HG03139 (cell line): ENCODE results near the gene C1RL.
A peak's percentile ranks its signal among the peaks of the same experiment; 100 is the strongest.
"Not testable (repeated sequence)": the region's sequence is repeated elsewhere in the genome, so short reads cannot be mapped to it uniquely, and the experiment has no call there.

ENCODE experiments used
- ATAC-seq: cut with Tn5 transposase; IDR thresholded peaks from one replicate; pipeline ENCODE4 v1.9.1; 2021; ENCODE audit not compliant: unreplicated experiment

The C1RL gene

GRCh38 chr12:7116196-7116595 lies 7.2 kb upstream of the C1RL start:
- ATAC-seq, result no peak

GRCh38 chr12:7114851-7115250 lies 5.8 kb upstream of the C1RL start:
- ATAC-seq, result no peak

- ATAC-seq, result no peak
Observed at GRCh38 chr12:7114008-7114407, 5.0 kb upstream of the C1RL start.

GRCh38 chr12:7113389-7113871 lies 4.4 kb upstream of the C1RL start:
- no peak for ATAC-seq

GRCh38 chr12:7112041-7112440 lies 3.0 kb upstream of the C1RL start:
- ATAC-seq, result no peak

GRCh38 chr12:7110661-7111060 lies 1.6 kb upstream of the C1RL start:
- ATAC-seq, result no peak

GRCh38 chr12:7109572-7109920 lies 532 bp upstream of the C1RL start:
- ATAC-seq, result no peak

GRCh38 chr12:7108003-7108795 lies 815 bp downstream of the C1RL start:
- peak; percentile 89 for ATAC-seq

- ATAC-seq, result no peak
Observed at GRCh38 chr12:7107636-7108002, 1.4 kb downstream of the C1RL start.

GRCh38 chr12:7107181-7107580 lies 1.8 kb downstream of the C1RL start:
- not testable (repeated sequence) for ATAC-seq

GRCh38 chr12:7106082-7106481 lies 2.9 kb downstream of the C1RL start:
- ATAC-seq, result no peak

GRCh38 chr12:7103837-7104584 lies 5.0 kb downstream of the C1RL start:
- no peak for ATAC-seq

- ATAC-seq, result no peak
Observed at GRCh38 chr12:7102582-7102981, 6.4 kb downstream of the C1RL start.

- ATAC-seq, result no peak
Observed at GRCh38 chr12:7101694-7102131, 7.3 kb downstream of the C1RL start.

GRCh38 chr12:7101047-7101693 lies 7.8 kb downstream of the C1RL start:
- ATAC-seq, result no peak

- no peak for ATAC-seq
Observed at GRCh38 chr12:7100239-7100638, 8.8 kb downstream of the C1RL start.

GRCh38 chr12:7099290-7099996 lies 9.6 kb downstream of the C1RL start:
- ATAC-seq, result no peak

- no peak for ATAC-seq
Observed at GRCh38 chr12:7096979-7097378, 12.0 kb downstream of the C1RL start.

GRCh38 chr12:7096006-7096932 lies 12.7 kb downstream of the C1RL start:
- no peak for ATAC-seq

- no peak for ATAC-seq
Observed at GRCh38 chr12:7093892-7094291, 15.1 kb downstream of the C1RL start.
